Measurements from ENCODE around the gene SLC9A9. TPM values are rescaled to one million over a fixed set of nuclear protein-coding genes. Genes with fewer than 3 reads are reported as not detected.

SLC9A9 gene
- total RNA-seq, 1 donor from 2014 or later: 9.3 TPM

DNA sequence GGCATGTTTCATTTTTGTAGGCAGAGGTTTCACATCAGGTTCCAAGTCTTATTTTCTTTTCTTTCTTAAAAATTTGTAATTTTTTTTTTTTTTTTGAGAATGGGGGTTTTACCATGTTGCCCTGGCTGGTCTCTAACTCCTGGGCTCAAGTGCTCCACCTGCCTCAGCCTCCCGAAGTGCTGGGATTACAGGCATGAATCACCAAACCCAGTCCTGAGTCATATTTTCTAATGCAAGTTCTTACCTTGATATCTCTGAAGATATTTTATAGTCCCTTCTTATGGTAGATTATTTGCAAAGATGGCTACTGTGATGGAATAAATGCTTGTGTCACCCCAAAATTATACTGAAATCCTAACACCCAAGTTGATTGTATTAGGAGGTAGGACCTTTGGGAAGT is 63.8 kb downstream of the SLC9A9 start:
- DNase-seq (ENCODE audit: missing footprints) (no peak), ATAC-seq (no peak)
- intact Hi-C loops (cut with DNase I): no loop called here

- intact Hi-C loops (cut with DNase I): no loop called here
- no peak for ATAC-seq
- no peak for DNase-seq (ENCODE audit: missing footprints)
Measured at GRCh38 chr3:143783851-143784370, 64.4 kb downstream of the SLC9A9 start.

- DNase-seq (ENCODE audit: missing footprints) (no peak), ATAC-seq (peak; percentile 50)
- intact Hi-C loops (cut with DNase I): loop anchor here (5.0 kb wide), 1 partner anchor 177 kb away; no protein-coding TSS in a partner anchor
Measured at GRCh38 chr3:143775459-143775858, 72.8 kb downstream of the SLC9A9 start.

DNA sequence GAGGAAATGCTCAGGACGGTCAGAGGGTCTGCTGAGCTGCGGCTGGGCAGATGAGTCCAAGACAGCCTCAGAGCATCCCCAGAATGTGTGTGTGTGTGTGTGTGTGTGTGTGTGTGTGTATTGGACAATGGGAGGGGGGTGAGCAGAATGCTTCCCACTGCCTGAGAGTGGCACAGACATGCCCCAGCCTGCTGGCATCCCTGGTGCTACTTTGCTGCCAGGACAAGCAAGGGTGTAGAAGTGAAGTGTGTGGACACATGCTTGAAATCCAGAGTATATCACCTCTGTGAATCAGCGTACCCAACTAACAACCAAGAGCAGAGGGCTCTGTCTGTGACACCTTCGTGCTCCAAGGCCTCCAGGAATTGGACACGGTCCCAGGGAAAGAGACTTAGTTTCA is 76.3 kb downstream of the SLC9A9 start:
- no peak for ATAC-seq
- intact Hi-C loops (cut with DNase I): no loop called here

DNA sequence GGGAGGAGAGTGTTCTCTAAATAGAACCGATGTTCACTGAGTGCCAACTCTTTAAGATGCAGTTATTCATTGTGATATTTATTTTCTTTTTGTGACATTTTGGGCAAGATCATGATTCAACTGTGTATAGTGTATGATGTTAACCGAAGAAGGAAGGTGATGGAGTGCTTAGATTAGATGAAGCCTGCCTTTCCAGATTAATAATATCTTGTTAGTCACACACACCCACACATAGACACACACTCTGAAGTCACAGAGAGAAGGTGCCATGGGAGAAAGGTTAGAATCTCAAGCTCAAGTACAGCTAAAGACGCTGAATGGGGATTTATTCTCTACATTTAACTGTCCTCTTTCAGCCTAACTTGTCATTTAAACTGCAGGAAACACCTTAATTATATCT is 77.0 kb downstream of the SLC9A9 start:
- DNase-seq (ENCODE audit: missing footprints) (no peak), ATAC-seq (no peak)
- intact Hi-C loops (cut with DNase I): no loop called here

More for the DNA sequence above, 76.3 kb downstream of the SLC9A9 start:
- DNase-seq (ENCODE audit: missing footprints): no peak

DNA sequence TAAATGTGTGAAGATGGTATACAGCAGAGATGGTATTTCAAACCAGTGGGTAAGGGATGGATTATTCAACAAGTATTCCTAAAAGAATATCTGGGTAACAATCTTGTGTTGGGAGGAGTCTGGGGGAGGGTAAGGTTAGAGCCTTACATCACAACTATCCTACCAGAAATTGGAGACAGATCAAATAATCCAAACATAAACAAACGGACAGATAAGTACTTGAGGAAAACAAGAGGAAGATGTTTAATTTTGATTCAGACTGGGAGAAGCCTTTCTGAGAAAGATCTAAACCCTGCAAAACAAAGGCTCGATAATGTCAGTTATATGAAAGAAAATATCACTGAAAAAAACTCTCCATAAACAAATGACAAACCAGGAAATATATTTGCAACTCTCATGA is 77.9 kb downstream of the SLC9A9 start:
- ATAC-seq: no peak
- no peak for DNase-seq (ENCODE audit: missing footprints)
- intact Hi-C loops (cut with DNase I): no loop called here

GRCh38 chr3:143769616-143770015 is 78.7 kb downstream of the SLC9A9 start:
- no peak for DNase-seq (ENCODE audit: missing footprints)
- intact Hi-C loops (cut with DNase I): no loop called here
- no peak for ATAC-seq

- intact Hi-C loops (cut with DNase I): no loop called here
- ATAC-seq: no peak
Measured at GRCh38 chr3:143764840-143765239, 83.4 kb downstream of the SLC9A9 start.

GRCh38 chr3:143763564-143764162 is 84.6 kb downstream of the SLC9A9 start:
- ATAC-seq (no peak), DNase-seq (ENCODE audit: missing footprints) (no peak)
- intact Hi-C loops (cut with DNase I): no loop called here

More at GRCh38 chr3:143764840-143765239, 83.4 kb downstream of the SLC9A9 start:
- no peak for DNase-seq (ENCODE audit: missing footprints)

- DNase-seq (ENCODE audit: missing footprints) (no peak), ATAC-seq (no peak)
- intact Hi-C loops (cut with DNase I): no loop called here
Measured at GRCh38 chr3:143757691-143758090, 90.6 kb downstream of the SLC9A9 start.

- intact Hi-C loops (cut with DNase I): no loop called here
- DNase-seq (ENCODE audit: missing footprints) (no peak), ATAC-seq (no peak)
Measured at GRCh38 chr3:143755978-143756377, 92.3 kb downstream of the SLC9A9 start.

DNA sequence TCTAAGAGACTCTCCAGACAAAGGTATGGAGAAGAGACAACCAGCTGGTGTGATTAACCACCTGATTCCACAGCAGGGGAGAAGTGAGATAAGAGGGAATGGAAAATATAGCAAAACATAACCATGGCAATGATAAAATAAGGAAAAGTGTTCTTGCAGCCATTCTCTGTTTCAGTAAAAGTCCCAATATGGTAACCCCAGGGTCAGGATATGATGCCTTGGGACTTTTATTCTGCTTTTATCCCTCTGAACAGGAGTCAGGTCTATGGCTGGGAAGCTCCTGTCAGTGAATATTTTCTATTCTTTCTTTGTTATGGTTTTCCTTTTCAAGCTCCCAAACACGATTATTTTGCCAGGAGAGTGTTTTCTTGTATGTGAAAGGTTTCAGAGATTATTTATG is 94.2 kb downstream of the SLC9A9 start:
- intact Hi-C loops (cut with DNase I): no loop called here
- no peak for DNase-seq (ENCODE audit: missing footprints)
- ATAC-seq: no peak

DNA sequence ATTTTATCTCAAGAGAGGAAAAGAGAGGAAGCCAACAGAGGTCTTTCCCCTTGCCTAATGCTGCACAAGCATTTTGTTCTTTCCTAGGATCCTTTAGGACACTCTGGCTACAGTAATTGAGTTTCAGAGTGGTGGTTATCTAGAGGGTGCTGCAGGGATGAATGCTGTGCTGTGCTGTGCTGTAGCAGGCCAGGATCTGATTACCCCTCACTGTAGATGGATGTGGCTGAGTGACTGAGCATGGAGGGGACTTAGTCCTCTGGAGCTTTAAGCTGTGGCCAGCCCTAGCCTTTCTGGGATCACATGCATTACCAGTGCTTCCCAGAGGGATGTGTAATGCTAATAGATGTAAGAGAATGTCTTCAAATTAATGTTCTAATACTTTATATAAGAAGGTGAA is 94.8 kb downstream of the SLC9A9 start:
- DNase-seq (ENCODE audit: missing footprints) (no peak), ATAC-seq (no peak)
- intact Hi-C loops (cut with DNase I): no loop called here

DNA sequence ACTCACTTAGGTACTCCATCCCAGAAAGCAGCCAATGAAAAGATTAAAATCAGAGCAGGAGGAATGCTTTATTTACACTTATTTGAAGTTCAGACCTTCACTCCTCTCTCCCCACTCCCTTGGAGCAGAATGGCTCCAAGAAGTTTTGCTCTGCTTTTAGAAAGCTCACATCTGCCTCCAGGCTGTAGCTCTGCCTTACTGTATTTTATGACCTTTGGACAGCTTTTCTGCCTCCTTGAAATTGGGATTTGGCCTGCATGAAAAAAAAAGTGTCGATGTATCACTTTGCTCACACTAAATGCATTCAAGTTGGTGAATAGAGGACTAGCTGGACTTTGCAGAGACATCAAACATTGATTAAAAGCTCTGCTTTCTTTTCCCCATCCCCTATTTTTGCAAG is 95.3 kb downstream of the SLC9A9 start:
- intact Hi-C loops (cut with DNase I): no loop called here
- no peak for DNase-seq (ENCODE audit: missing footprints)
- ATAC-seq: no peak

DNA sequence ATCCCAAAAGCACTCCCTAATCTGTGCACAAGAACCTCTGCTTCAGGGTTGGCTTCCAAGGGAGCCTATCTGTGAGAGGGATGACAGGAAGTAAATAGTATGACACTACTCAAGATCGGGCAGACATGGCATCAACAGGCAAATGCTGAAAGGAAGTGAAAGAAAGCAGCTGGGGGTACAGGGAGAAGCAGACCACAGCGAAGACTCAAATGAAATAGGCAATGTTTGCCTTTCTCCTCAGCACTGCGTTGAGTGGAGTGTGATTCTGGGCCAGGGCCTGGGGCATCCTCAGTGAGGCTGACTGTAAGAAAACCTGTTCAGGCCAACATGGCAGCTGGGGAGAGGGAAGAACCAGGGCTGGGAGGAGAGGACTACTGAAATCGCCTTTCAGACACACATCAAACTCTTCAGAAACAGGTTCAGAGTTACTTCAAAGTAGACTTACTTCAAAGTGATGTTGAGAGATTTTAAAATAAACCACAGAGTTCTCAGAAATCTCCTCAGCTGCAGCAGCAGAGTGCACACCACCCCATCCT is 96.6 kb downstream of the SLC9A9 start:
- ATAC-seq (peak; percentile 16), DNase-seq (ENCODE audit: missing footprints) (no peak)
- intact Hi-C loops (cut with DNase I): no loop called here

- ATAC-seq: no peak
- intact Hi-C loops (cut with DNase I): no loop called here
- no peak for DNase-seq (ENCODE audit: missing footprints)
Measured at GRCh38 chr3:143750841-143751240, 97.4 kb downstream of the SLC9A9 start.

- DNase-seq (ENCODE audit: missing footprints): no peak
- no peak for ATAC-seq
- intact Hi-C loops (cut with DNase I): no loop called here
Measured at GRCh38 chr3:143749926-143750325, 98.3 kb downstream of the SLC9A9 start.

DNA sequence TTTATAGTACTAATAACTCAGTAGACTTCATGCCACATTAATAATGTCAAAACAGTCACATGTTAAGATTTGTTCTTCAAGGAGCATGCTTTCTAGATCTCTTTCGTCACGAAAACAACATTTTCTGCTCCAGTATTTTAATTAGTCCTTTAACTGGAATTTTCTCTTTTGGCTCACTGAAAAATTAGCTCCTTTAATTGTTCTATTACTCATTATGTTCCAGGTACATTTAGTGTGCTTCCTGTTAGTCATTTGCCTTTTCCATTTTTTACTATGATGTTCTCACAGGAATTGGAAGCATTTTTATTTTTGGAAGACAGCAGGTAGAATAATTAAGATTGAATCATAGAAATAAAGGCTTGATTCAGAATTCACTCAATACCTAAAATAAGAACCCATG is 111.2 kb downstream of the SLC9A9 start:
- intact Hi-C loops (cut with DNase I): no loop called here
- no peak for ATAC-seq

DNA sequence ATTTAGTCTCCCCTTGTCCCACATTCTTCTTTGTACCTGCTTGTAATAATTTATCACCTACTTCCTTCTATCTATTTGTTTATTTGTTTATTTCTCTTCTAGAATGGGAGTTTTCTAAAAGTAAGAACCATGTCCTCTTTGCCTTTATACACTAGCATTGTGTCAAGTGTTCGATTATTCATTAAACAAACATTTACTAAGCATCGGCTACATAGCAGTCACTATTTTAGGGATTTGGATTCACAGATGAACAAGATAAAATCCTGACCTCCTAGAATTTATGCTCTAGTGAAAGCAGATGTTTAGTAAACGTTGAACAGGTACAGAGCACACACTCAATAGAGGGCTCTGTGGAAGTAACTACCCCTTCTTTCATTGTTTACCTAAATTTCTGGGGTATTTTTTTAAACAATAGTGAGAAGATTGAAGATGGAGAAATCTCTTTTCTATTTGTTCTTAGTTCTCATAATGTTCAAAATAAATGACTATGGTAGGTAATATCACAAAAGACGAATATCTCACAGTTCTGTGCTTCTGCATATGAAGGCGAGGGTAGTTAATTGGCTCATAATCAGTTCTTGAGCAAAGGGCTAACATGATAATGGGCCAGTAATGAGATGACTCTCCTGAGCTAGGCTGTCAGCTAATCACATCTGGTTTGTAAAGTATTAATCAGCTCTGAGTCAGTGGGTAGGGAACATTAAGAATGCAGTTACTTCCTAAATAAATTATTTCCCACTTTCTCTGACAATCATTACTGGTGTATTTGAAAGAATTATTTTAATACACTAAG is 111.9 kb downstream of the SLC9A9 start:
- DNase-seq (ENCODE audit: missing footprints): no peak
- no peak for ATAC-seq
- intact Hi-C loops (cut with DNase I): no loop called here

More for the DNA sequence above, 111.2 kb downstream of the SLC9A9 start:
- DNase-seq (ENCODE audit: missing footprints): no peak

GRCh38 chr3:143731776-143732175 is 116.5 kb downstream of the SLC9A9 start:
- DNase-seq (ENCODE audit: missing footprints): no peak
- intact Hi-C loops (cut with DNase I): no loop called here
- ATAC-seq: no peak
